Brain microvascular endothelial cell (primary cell): ENCODE measurements around the gene MED12L.
"Not testable (repeated sequence)": the region's sequence is repeated elsewhere in the genome, so short reads cannot be mapped to it uniquely, and the experiment has no call there.

Source experiments
- DNase-seq: peaks from one replicate; pipeline ENCODE4 v3.0.0-alpha.2; 2020
- H3K27ac ChIP-seq: fragments of 250-450 bp; sonication (Bioruptor Pico); 2 replicates; pipeline ENCODE4 v1.5.1; 2020; ENCODE audit warnings: mild to moderate bottlenecking, moderate library complexity
- H3K27me3 ChIP-seq: fragments of 250-450 bp; sonication (Bioruptor Pico); replicated peaks from 2 replicates; pipeline ENCODE4 v1.5.1; 2020; ENCODE audit warnings: mild to moderate bottlenecking
- H3K36me3 ChIP-seq: fragments of 250-450 bp; sonication (Bioruptor Pico); replicated peaks from 2 replicates; pipeline ENCODE4 v1.5.1; 2020; ENCODE audit warnings: mild to moderate bottlenecking
- H3K4me3 ChIP-seq: 2 replicates; pipeline ENCODE4 v1.5.1; 2011; ENCODE audit warnings: low read depth, mild to moderate bottlenecking, control low read depth, low read length, moderate library complexity
- in situ Hi-C: cut with HindIII; loops from 2 replicates; pipeline ENCODE4 v1.10.0; 2017; ENCODE audit warnings: low sequenced_read_pairs, low pct_ligation_motif_present
- TF ChIP-seq, protein P1 (sequence below): IDR thresholded peaks from 2 replicates; pipeline ENCODE4 v1.5.1; 2011; ENCODE audit warnings: low read depth, mild to moderate bottlenecking, moderate library complexity, low read length, control low read depth, inconsistent platforms; ENCODE audit errors: missing control alignments

The MED12L gene

DNA sequence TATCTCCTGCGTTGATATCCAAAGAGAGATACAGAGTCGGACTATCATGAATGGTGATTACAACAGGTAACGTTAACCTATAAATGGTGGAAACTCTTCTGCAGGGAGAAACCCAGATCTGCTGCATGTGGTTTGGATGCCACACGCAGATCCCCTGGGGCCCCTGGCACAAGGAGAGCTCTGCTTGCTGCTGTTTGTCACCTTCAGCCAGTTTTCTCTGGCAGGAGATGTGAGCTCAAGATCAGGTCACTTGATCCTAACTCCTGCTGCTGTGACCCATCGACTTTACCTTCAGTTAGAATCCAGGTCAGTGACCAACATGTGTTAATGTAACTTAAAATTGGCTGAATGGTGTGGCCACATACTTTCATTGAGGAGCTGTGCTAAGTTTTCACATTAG, 141.4 kb downstream of the MED12L start:
- Histone ChIP-seq H3K4me3 (no peak overlapping the region), H3K27me3 (no peaks in the 10 kb centered on the region), H3K36me3 (no peaks in the 10 kb centered on the region), H3K27ac (peak overlapping the region; percentile 95)
- TF ChIP-seq, protein P1, sequence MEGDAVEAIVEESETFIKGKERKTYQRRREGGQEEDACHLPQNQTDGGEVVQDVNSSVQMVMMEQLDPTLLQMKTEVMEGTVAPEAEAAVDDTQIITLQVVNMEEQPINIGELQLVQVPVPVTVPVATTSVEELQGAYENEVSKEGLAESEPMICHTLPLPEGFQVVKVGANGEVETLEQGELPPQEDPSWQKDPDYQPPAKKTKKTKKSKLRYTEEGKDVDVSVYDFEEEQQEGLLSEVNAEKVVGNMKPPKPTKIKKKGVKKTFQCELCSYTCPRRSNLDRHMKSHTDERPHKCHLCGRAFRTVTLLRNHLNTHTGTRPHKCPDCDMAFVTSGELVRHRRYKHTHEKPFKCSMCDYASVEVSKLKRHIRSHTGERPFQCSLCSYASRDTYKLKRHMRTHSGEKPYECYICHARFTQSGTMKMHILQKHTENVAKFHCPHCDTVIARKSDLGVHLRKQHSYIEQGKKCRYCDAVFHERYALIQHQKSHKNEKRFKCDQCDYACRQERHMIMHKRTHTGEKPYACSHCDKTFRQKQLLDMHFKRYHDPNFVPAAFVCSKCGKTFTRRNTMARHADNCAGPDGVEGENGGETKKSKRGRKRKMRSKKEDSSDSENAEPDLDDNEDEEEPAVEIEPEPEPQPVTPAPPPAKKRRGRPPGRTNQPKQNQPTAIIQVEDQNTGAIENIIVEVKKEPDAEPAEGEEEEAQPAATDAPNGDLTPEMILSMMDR = no peak
- in situ Hi-C loops = no loop called here
- no peak for DNase-seq

DNA sequence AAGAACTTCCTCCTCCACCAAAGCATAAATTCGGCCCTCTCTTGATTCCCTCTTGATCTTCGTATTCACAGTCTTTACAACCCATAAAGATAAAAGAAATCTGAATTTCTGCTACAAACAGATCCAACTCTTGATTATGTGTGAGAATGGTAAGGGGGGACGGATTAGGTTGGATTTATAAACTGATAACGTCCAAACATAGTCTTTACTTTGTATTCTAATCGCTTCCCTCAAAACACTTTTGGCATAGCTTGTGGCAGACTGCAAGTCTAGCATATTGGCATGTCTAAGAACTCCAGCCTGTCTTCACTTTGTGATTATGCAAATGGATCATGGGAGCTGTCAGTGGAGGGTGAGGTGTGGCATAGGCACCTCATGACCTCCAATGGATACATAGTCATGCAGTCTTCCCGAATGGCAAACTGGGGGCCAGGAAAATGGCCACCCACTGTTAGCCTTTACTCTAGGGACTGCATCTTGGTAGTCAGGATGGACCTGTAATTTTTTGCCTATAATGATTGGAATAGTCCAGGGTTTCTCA, 141.9 kb downstream of the MED12L start:
- no peak for DNase-seq
- in situ Hi-C loops = no loop called here
- Histone ChIP-seq H3K27me3 (no peaks in the 10 kb centered on the region), H3K4me3 (no peak overlapping the region), H3K27ac (peak overlapping the region; percentile 95), H3K36me3 (no peaks in the 10 kb centered on the region)
- TF ChIP-seq, protein P1 = no peak

DNA sequence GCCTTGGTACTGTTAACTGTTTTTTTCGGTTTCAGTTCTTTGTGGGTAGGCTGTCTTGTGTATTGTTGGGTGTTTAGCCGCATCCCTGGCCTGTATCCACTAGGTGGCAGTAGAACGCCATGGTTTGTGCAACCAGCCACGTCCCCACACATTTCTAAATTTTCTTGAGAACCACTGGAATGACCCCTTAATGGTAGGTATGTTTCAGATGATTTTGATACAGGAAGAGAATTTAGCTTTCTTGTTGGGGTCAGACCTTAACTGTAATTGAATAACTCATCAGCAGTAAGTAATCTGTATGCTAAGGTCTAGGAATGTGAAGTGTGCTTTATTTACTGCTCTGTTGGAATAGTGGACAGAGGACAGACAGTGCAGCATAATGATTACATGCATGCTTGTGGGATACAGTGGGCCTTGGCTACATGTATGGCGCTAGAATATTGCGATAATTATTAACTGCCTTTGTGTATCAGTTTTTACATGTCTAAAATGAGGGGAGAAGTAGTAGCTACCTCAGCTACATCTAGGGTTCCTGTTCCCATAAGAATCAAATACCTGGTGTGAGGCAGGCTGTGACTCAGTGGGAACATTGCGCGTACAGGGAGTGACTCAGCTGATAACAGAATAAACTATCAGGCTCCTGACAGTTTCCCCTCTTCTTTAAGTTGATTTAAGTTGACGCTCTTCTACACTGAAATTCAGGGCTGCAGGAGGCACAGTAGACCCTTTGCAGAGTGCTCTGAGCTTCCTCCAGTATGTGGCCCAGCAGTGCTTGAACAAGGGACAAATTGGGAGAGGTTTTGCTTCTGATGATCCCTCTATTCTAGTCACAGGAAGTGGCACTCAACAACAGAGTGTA, 142.6 kb downstream of the MED12L start:
- peak; percentile 95 for DNase-seq
- peak overlapping the region; percentile 95 for H3K27ac ChIP-seq
- in situ Hi-C loops = no loop called here
- no peaks in the 10 kb centered on the region for H3K36me3 ChIP-seq
- peak overlapping the region; percentile 9 for H3K4me3 ChIP-seq
- no peaks in the 10 kb centered on the region for H3K27me3 ChIP-seq
- TF ChIP-seq, protein P1 = peak; percentile 90

DNA sequence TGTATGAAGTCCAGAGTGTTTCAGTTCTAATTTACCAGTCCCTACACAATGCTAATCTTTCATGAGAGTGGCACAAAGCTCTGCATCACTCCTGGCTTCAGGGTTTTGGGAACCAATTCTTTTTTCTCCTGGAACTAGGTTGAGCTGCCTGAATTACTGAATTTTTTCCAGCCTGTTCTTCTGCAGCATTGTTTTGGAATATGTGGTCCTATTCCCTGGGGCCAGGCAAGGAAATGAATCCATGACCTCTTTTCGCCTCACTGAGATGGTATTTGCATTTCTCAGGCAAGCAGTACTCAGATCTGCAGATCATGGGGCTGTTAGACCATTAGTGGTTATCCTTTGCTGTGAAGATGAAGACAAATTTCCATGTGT, 143.2 kb downstream of the MED12L start:
- Histone ChIP-seq H3K4me3 (peak overlapping the region; percentile 3), H3K27ac (peak overlapping the region; percentile 95), H3K36me3 (no peaks in the 10 kb centered on the region), H3K27me3 (no peaks in the 10 kb centered on the region)
- in situ Hi-C loops = no loop called here
- TF ChIP-seq, protein P1 = no peak
- DNase-seq = peak; percentile 85

DNA sequence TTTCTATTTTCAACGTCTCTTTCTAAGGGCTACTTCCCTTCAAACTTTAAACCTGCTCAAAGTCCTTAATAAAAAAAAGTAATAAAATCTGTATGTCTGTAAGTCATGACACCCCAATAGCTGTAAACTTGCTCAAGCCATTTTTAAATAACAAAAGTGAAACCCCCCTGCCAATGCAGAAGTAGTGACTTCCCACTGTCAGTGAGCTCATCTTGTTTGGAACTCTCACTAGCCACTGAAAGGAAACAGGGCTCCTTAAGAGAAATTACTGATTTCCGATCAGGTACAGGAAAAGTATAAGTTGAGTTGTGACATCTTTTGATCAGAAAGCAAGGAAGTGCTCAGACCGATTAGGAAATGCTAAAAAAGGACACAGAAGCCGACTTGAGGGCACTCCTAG, 145.2 kb downstream of the MED12L start:
- Histone ChIP-seq H3K36me3 (no peaks in the 10 kb centered on the region), H3K27ac (no peak overlapping the region), H3K27me3 (no peaks in the 10 kb centered on the region), H3K4me3 (no peak overlapping the region)
- TF ChIP-seq, protein P1 = no peak
- in situ Hi-C loops = no loop called here
- DNase-seq = no peak

DNA sequence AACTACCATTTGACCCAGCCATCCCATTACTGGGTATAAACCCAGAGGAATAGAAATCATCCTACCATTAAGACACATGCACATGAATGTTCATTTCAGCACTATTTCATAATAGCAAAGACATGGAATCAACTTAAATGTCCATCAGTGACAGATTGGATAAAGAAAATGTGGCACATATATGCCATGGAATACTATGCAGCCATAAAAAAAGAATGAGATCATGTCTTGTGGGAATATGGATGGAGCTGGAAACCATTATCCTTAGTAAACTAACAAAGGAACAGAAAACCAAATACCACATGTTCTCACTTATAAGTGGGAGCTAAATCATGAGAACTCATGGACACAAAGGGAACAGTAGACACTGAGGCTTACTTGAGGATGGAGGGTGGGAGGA, 146.9 kb downstream of the MED12L start:
- DNase-seq, H3K36me3 ChIP-seq, H3K27me3 ChIP-seq, H3K4me3 ChIP-seq, in situ Hi-C loops, H3K27ac ChIP-seq: not testable (repeated sequence)
